HepG2 (cell line): ENCODE measurements around the gene ABCB10. TPM values are rescaled to one million over a fixed set of nuclear protein-coding genes. Genes with fewer than 3 reads are reported as not detected.

Experiments used
- ATAC-seq: fragments of 200-7000 bp; cut with Tn5 transposase; 3 replicates; pipeline ENCODE4 v1.9.1; 2020; ENCODE audit warnings: mild to moderate bottlenecking, moderate library complexity
- BruUV-seq: library from RNA; stranded (reverse); fragments of 400-500 nt; replicated peaks from 2 replicates; lab custom pipeline; 2021; lab: Mats Ljungman, UMichigan
- CTCF ChIA-PET: fragments of 300-600 bp; formaldehyde crosslinking; extraction: SDS; loops from one replicate; lab custom pipeline; 2021; ENCODE audit warnings: low total read pairs, inconsistent platforms, low intra/inter-chr PET ratio; lab: Yijun Ruan, JAX
- POLR2A ChIA-PET: fragments of 350-600 bp; sonication (Branson Sonifier 250); formaldehyde crosslinking; loops from one replicate; lab custom pipeline; 2020; ENCODE audit warnings: antibody characterized with exemption, inconsistent platforms; lab: Yijun Ruan, JAX
- DNase-seq: peaks from one replicate; pipeline ENCODE4 v3.0.0-alpha.2; 2015; ENCODE audit warnings: low spot score
- FAIRE-seq: peaks from 3 replicates; lab custom pipeline; 2011; peaks lifted over from hg19 to GRCh38; lab: Jason Lieb, UNC
- H2AFZ ChIP-seq: one replicate; pipeline ENCODE4 v1.6.1; 2011; ENCODE audit warnings: low read length, inconsistent platforms
- H3K27ac ChIP-seq: fragments of 300-600 bp; 3 replicates; pipeline ENCODE4 v1.8.0; 2011; ENCODE audit warnings: mixed run types, mild to moderate bottlenecking, mixed read lengths, low read length, inconsistent platforms; ENCODE audit not compliant: insufficient read depth; ENCODE audit errors: extremely low read length
- H3K27me3 ChIP-seq, 2 experiments: fragments of 200-600 bp in 1 of 2; 2 replicates in 1 of 2; 3 replicates in 1 of 2; pipeline versions ENCODE4 v1.6.0 to v1.8.0; 2011; ENCODE audit warnings: low read length in 2 of 2, mild to moderate bottlenecking in 2 of 2, moderate library complexity in 2 of 2, inconsistent platforms in 1 of 2; ENCODE audit not compliant: insufficient read depth in 2 of 2, control insufficient read depth in 1 of 2
- H3K36me3 ChIP-seq, 2 experiments: fragments of 200-600 bp in 1 of 2; replicated peaks in 1 of 2; 2 replicates in 1 of 2; 3 replicates in 1 of 2; pipeline versions ENCODE4 v1.5.1 to v1.8.0; 2011; ENCODE audit warnings: low read length in 2 of 2, inconsistent platforms in 1 of 2; ENCODE audit not compliant: insufficient read depth in 2 of 2, control insufficient read depth in 1 of 2
- H3K4me1 ChIP-seq: 2 replicates; pipeline ENCODE4 v1.5.1; 2012; ENCODE audit warnings: low read length, inconsistent platforms; ENCODE audit not compliant: insufficient read depth
- H3K4me2 ChIP-seq: 2 replicates; pipeline ENCODE4 v1.6.0; 2011; ENCODE audit warnings: low read depth, low read length, inconsistent platforms
- H3K4me3 ChIP-seq, 3 experiments: fragments of 200-600 bp in 1 of 3; sonication (generic), shearing (Covaris generic) in 1 of 3; replicated peaks in 1 of 3; 2 replicates each; pipeline ENCODE4 v1.5.1; 2011 to 2016; ENCODE audit warnings: low read length in 3 of 3, inconsistent platforms in 2 of 3, low read depth in 2 of 3, mild to moderate bottlenecking in 2 of 3, control low read depth in 1 of 3, mixed read lengths in 1 of 3; ENCODE audit not compliant: insufficient read depth in 1 of 3
- H3K79me2 ChIP-seq: one replicate; pipeline ENCODE4 v1.6.1; 2011; ENCODE audit warnings: low read length, inconsistent platforms; ENCODE audit not compliant: insufficient read depth
- H3K9ac ChIP-seq: 2 replicates; pipeline ENCODE4 v1.6.0; 2011; ENCODE audit warnings: mild to moderate bottlenecking, low read depth, low read length, inconsistent platforms; ENCODE audit not compliant: insufficient read depth
- H3K9me3 ChIP-seq: 2 replicates; pipeline ENCODE4 v1.5.1; 2012; ENCODE audit warnings: mild to moderate bottlenecking, low read length
- H4K20me1 ChIP-seq: 2 replicates; pipeline ENCODE4 v1.6.0; 2011; ENCODE audit warnings: inconsistent platforms, mild to moderate bottlenecking, low read length, moderate library complexity; ENCODE audit not compliant: insufficient read depth
- ATF5 ChIP-seq: sonication (generic); formaldehyde crosslinking; IDR thresholded peaks from 2 replicates; pipeline ENCODE4 v1.4.0; 2020; ENCODE audit warnings: mild to moderate bottlenecking, low read depth, missing genetic modification reagents
- DNMT1 ChIP-seq: sonication (generic); formaldehyde crosslinking; IDR thresholded peaks from 2 replicates; pipeline ENCODE4 v1.5.1; 2020; ENCODE audit warnings: mild to moderate bottlenecking, missing genetic modification reagents
- GABPB1 ChIP-seq: IDR thresholded peaks from 2 replicates; pipeline ENCODE4 v1.6.1; 2016; ENCODE audit warnings: mild to moderate bottlenecking, missing genetic modification reagents, moderate library complexity, missing compliant biosample characterization
- MTF2 ChIP-seq: sonication (generic); formaldehyde crosslinking; IDR thresholded peaks from 2 replicates; pipeline ENCODE4 v1.5.0; 2020; ENCODE audit warnings: missing genetic modification reagents, borderline replicate concordance
- PAF1 ChIP-seq: IDR thresholded peaks from 2 replicates; pipeline ENCODE4 v1.6.1; 2016; ENCODE audit warnings: missing genetic modification reagents, missing compliant biosample characterization
- WIZ ChIP-seq: sonication (generic); formaldehyde crosslinking; IDR thresholded peaks from 2 replicates; pipeline ENCODE4 v1.5.1; 2020; ENCODE audit warnings: mild to moderate bottlenecking, missing genetic modification reagents
- ZBTB25 ChIP-seq: IDR thresholded peaks from 2 replicates; pipeline ENCODE4 v1.6.1; 2018; ENCODE audit warnings: missing genetic modification reagents
- ZFP1 ChIP-seq: IDR thresholded peaks from 2 replicates; pipeline ENCODE4 v1.6.1; 2016
- ZFP91 ChIP-seq: sonication (generic); formaldehyde crosslinking; IDR thresholded peaks from 2 replicates; pipeline ENCODE4 v1.9.0; 2022; ENCODE audit warnings: missing genetic modification reagents, mild to moderate bottlenecking, borderline replicate concordance
- ZMAT3 ChIP-seq: sonication (generic); formaldehyde crosslinking; conservative IDR thresholded peaks from 2 replicates; pipeline ENCODE4 v1.7.0; 2021; ENCODE audit warnings: missing genetic modification reagents
- ZNF430 ChIP-seq: sonication (generic); formaldehyde crosslinking; IDR thresholded peaks from 2 replicates; pipeline ENCODE4 v1.9.0; 2021; ENCODE audit warnings: mild to moderate bottlenecking, missing genetic modification reagents
- ZNF572 ChIP-seq: sonication (generic); formaldehyde crosslinking; IDR thresholded peaks from 2 replicates; pipeline ENCODE4 v1.5.1; 2020; ENCODE audit warnings: mild to moderate bottlenecking, missing genetic modification reagents
- ZNF777 ChIP-seq: sonication (generic); formaldehyde crosslinking; IDR thresholded peaks from 2 replicates; pipeline ENCODE4 v1.4.0; 2020; ENCODE audit warnings: missing genetic modification reagents
- ZSCAN31 ChIP-seq: sonication (generic); formaldehyde crosslinking; IDR thresholded peaks from 2 replicates; pipeline ENCODE4 v1.5.0; 2020; ENCODE audit warnings: low read depth, mild to moderate bottlenecking, missing genetic modification reagents
- WGBS: methylation state at CpG from one replicate; pipeline ENCODE4 v1.1.6; 2017; ENCODE audit warnings: low lambda C conversion rate; 5-methylcytosine and 5-hydroxymethylcytosine counted together
- in situ Hi-C: cut with HindIII; loops from 2 replicates; pipeline ENCODE4 v1.10.0; 2017; ENCODE audit warnings: low pct_unique_long_range_greater_than_20kb; ENCODE audit not compliant: extremely low pct_ligation_motif_present
- intact Hi-C: fragments of 100-400 bp; cut with micrococcal nuclease; formaldehyde crosslinking; loops from one replicate; pipeline ENCODE4 v1.10.0; 2022; ENCODE audit not compliant: unreplicated experiment
- polyA plus RNA-seq, 8 experiments: library from polyadenylated mRNA; depleted of rRNA in 3 of 8; stranded (reverse) in 7 of 8; unstranded in 1 of 8; fragments of >200 nt; fragmentation: Illumina TruSeq in 4 of 8; extraction: Trizol in 4 of 8; gene quantifications; 2 replicates each; pipeline versions ENCODE4 v1.2.1 to v1.2.3, GENCODE V29; 2011 to 2016; ENCODE audit warnings: low read depth in 4 of 8, missing spikeins in 1 of 8, mixed read lengths in 1 of 8; ENCODE audit not compliant: insufficient read depth in 1 of 8
- total RNA-seq, 5 experiments: library from RNA; depleted of rRNA; stranded (reverse); fragments of >200 nt; fragmentation: Illumina TruSeq; extraction: Trizol; gene quantifications; 2 replicates each; pipeline ENCODE4 v1.2.3, GENCODE V29; 2016; ENCODE audit warnings: low read depth in 1 of 5

ABCB10 gene
- total and polyA plus RNA-seq, 2 of the 13 experiments (the other 11 are each of a cell fraction or from before 2014, with no cell fraction given): 11.2 to 28.9 TPM

GRCh38 chr1:229508823-229509337, 49.6 kb downstream of the ABCB10 start:
- Histone ChIP-seq H3K27ac (peak overlapping the region; percentile 97), H3K4me2 (peak overlapping the region; percentile 98), H3K9me3 (no peaks in the 10 kb centered on the region), H3K36me3 (peaks cover 0 to 7% of the 10 kb centered on the region in 2 experiments; a peak in 1 of 5 replicates), H4K20me1 (no peaks in the 10 kb centered on the region; the same call in 1 of the 2 replicates), H3K4me1 (peaks cover 27% of the 10 kb centered on the region), H3K79me2 (peaks cover 21% of the 10 kb centered on the region), H3K9ac (peak overlapping the region; percentile 97), H3K4me3 (peak overlapping the region; percentile 89 to 91 (median 90)), H3K27me3 (no peaks in the 10 kb centered on the region; a peak in 1 of 5 replicates), H2AFZ (peak overlapping the region; percentile 89)
- TF ChIP-seq ZNF430 (CRISPR knock-in tag): no peak
- TF ChIP-seq MTF2 (CRISPR knock-in tag): peak; percentile 57; the same call in 1 of the 2 replicates
- no peak for TF ChIP-seq ZNF777 (CRISPR knock-in tag)
- no peak for TF ChIP-seq DNMT1 (CRISPR knock-in tag)
- no peak for TF ChIP-seq ZFP91
- no peak for TF ChIP-seq ZFP1 (CRISPR knock-in tag)
- peak; percentile 59; the same call in 1 of the 2 replicates for TF ChIP-seq WIZ
- TF ChIP-seq ZMAT3 (CRISPR knock-in tag): 0 out of 2 replicates have a peak, but pooled peaks have one; percentile 26
- TF ChIP-seq ZNF572 (CRISPR knock-in tag): no peak
- TF ChIP-seq ZBTB25 (CRISPR knock-in tag): 0 out of 2 replicates have a peak, but pooled peaks have one; percentile 4
- no peak for TF ChIP-seq ZSCAN31 (CRISPR knock-in tag)
- no peak for TF ChIP-seq GABPB1 (CRISPR knock-in tag)
- TF ChIP-seq PAF1: no peak
- TF ChIP-seq ATF5 (CRISPR knock-in tag): no peak
- POLR2A ChIA-PET: interaction anchor here (0.6 to 3.0 kb wide), 15 partner anchors 12 to 1194 kb away, joined by 3 to 19 read pairs (median 3); partner anchors contain the start of gene ABCB10
- FAIRE-seq (no peak), DNase-seq (peak; percentile 9), ATAC-seq (peak; percentile 37)
- TSS peak; percentile 97 for BruUV-seq
- 15% methylated on average over 7 of the region's 7 CpGs for WGBS
- in situ Hi-C loops (no loop called here), intact Hi-C loops (loop anchor here (5.0 kb wide), 1 partner anchor 48 kb away; the partner anchor contains the start of gene ABCB10)
- CTCF ChIA-PET: no interaction called here
